Ovary (tissue), 3 donors: Measurements from ENCODE around the gene SH3BP4.

Experiments
- EP300 ChIP-seq: sonication (generic); formaldehyde crosslinking; IDR thresholded peaks from one replicate; pipeline ENCODE4 v1.6.1; 2017; ENCODE audit warnings: antibody characterized with exemption
- POLR2A ChIP-seq: fragments of 450-650 bp; IDR thresholded peaks from one replicate; pipeline ENCODE4 v1.6.1; 2017; ENCODE audit warnings: antibody characterized with exemption, mild to moderate bottlenecking, moderate library complexity
- TF ChIP-seq, protein P1 (sequence below), 3 donors: fragments of 450-650 bp in 2 of 3; fragments of 200-600 bp in 1 of 3; IDR thresholded peaks; one replicate each; pipeline versions ENCODE4 v1.5.1 to v1.8.0; 2016 to 2022; ENCODE audit warnings: antibody characterized with exemption in 3 of 3, mild to moderate bottlenecking in 1 of 3
- donor health status: DM: no; HTN: no; CAD: no.

DNA sequence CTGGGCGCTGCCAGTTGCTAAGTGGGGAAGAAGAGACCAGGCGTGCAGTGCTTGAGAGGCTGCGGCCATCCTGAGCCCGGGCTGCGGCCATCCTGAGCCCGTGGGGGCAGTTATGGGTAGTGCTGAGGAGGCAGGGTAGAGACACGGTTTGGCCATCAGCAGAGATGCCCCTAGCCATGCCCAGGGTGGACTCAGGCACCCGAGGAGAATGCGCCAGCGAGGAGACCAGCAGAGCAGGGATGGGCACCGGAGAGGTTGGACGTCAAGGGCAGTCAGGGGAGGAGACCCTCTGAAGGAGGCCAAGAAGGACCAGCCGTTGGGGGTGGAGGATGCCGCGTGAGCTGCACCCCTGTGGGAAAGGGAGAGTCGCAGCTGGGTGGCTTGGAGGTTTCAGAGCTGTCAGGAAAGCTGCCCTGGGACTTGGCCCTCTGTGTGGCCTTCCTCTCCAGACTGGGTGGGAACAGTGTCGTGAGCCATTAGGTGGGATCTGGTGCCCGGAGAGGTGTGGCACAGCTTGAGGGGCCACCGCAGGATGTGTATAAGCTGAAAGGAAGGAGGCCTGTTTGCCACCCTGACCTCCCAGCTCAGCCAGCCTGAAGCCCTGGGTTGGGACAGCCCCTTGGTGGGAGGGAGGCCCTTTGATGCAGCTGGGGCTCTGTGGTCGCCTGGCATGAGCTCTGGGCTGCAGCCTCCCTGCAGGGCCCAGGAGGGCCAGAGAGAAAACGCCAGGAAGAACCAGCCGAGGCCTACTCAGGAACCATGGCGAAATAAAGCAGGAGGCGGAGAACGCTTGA is 56.0 kb downstream of the SH3BP4 start:
- TF ChIP-seq POLR2A = no peak
- TF ChIP-seq, protein P1, sequence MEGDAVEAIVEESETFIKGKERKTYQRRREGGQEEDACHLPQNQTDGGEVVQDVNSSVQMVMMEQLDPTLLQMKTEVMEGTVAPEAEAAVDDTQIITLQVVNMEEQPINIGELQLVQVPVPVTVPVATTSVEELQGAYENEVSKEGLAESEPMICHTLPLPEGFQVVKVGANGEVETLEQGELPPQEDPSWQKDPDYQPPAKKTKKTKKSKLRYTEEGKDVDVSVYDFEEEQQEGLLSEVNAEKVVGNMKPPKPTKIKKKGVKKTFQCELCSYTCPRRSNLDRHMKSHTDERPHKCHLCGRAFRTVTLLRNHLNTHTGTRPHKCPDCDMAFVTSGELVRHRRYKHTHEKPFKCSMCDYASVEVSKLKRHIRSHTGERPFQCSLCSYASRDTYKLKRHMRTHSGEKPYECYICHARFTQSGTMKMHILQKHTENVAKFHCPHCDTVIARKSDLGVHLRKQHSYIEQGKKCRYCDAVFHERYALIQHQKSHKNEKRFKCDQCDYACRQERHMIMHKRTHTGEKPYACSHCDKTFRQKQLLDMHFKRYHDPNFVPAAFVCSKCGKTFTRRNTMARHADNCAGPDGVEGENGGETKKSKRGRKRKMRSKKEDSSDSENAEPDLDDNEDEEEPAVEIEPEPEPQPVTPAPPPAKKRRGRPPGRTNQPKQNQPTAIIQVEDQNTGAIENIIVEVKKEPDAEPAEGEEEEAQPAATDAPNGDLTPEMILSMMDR (IDR thresholded peaks at IDR 0.05) = no peak
- TF ChIP-seq EP300 = no peak
